OCI-M2 (cell line): ENCODE results near the gene TRMT61A.
A peak's percentile ranks its signal among the peaks of the same experiment; 100 is the strongest.

Experiments
- DNase-seq: peaks from one replicate; lab custom pipeline; 2025; ENCODE audit not compliant: unreplicated experiment; lab: John Stamatoyannopoulos, UW

The TRMT61A gene

GRCh38 chr14:103561381-103562178 is 32.6 kb downstream of the TRMT61A start:
- no peak for DNase-seq

- DNase-seq: no peak
These were observed 33.1 kb downstream of the TRMT61A start for GRCh38 chr14:103562179-103562428.

- peak; percentile 48 for DNase-seq
These were observed 33.6 kb downstream of the TRMT61A start, which contains the start of the genes BAG5 and COA8 for GRCh38 chr14:103562429-103563225. Gene BAG5, minus strand, starts transcription at chr14:103562657. Its CDS starts 1,493 bp downstream, at chr14:103561164. Gene COA8, plus strand, starts transcription at chr14:103562960. Its CDS starts 42 bp downstream, at chr14:103563002.

GRCh38 chr14:103563226-103563620 is 34.2 kb downstream of the TRMT61A start:
- DNase-seq: no peak

GRCh38 chr14:103563844-103564505 is 35.0 kb downstream of the TRMT61A start:
- DNase-seq: no peak

GRCh38 chr14:103568952-103569351 is 40.0 kb downstream of the TRMT61A start:
- DNase-seq: no peak

- DNase-seq: no peak
These were observed 40.4 kb downstream of the TRMT61A start for GRCh38 chr14:103569408-103569807.

- no peak for DNase-seq
These were observed 45.1 kb downstream of the TRMT61A start for GRCh38 chr14:103574104-103574503.

DNA sequence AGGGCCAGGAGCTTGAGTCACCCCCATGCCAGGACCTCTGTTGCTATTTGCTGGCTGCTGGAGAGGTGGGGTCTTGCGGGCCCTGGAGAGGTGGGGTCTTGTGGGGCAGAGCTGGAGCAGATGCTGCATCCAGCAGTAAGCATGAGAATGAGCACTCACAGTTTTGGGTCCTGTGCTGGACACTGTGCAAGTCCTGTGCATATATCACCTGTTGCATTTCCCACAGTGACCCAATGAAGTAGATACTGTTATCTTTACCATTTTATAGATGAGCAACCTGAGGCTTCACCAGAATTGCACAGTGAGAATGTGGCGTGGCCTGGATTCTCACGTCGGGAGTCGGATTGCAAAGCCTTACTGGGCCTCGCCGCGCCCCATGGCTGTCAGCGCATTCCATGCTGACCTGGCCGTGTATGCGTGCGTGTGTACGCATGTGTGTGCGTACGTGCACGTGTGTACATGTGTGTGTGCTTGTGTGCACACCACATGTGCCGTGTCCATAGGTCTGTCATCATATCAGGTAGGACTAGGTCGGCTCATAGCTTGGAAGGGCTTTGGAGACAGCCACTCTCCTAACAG is 45.8 kb downstream of the TRMT61A start:
- DNase-seq: no peak

GRCh38 chr14:103576371-103577024 is 47.5 kb downstream of the TRMT61A start:
- DNase-seq: no peak

DNA sequence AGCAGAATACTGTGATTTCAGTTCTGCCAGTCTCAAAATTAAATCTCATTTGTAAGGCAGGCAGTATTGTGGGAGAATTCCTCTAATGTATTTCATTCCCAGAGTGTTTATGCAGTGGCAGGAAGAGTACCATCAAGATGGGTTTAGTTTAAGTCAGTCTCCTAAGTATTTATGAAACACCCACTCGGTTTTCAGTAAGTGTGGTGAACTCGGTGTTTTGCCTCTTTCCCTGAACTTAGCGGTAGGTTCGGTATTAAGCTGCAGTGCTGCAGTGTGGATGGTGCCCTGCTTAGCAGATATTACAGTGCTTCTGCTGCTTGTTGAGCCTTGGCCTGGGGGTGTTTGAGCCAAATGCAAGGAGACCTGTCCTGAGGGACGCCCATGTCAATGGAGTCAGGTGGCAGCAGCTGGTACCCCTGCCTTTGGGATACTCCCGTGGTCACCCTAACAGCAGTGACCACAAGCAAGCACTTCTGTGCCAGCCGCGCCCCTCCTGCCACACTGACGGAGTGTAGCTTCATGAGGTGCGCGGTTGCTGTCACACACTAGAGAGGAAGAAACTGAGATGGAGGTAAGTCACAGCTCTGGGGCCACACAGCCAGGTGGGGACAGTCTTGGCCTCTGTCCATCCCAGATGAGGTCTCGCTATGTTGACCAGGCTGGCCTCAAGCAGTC is 49.5 kb downstream of the TRMT61A start:
- no peak for DNase-seq

GRCh38 chr14:103581206-103581605 is 52.2 kb downstream of the TRMT61A start:
- DNase-seq: no peak

GRCh38 chr14:103581954-103582703 is 53.1 kb downstream of the TRMT61A start:
- DNase-seq: no peak

DNA sequence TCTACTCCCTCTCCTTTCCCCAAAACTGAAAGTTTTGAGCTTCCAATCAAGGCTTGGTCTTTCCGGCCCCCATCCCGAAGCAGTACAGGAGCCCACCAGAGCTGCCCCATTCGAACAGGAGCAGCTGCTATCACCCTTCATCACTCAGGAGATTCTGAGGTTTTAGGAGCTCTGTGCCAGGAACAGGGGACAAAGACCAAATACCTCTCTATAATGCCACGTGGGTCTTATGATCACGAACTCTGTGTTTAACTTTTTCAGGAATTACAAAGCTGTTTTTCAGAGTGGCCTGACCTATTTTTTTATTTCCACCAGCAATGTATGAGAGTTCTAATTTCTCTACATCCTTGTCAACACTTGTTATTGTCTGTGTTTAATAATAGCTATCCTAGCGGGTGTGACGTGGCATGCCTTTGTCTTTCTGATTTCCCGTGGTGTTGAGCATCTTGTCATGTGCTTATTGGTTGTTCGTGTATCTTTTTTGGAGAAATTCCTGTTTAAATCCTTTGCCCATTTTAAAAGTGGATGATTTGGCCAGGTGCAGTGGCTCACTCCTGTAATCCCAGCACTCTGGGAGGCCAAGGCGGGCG is 55.4 kb downstream of the TRMT61A start:
- DNase-seq: no peak
